Measurements from ENCODE around the gene FXYD4.
"Not testable (repeated sequence)": the region's sequence is repeated elsewhere in the genome, so short reads cannot be mapped to it uniquely, and the experiment has no call there.

DNA sequence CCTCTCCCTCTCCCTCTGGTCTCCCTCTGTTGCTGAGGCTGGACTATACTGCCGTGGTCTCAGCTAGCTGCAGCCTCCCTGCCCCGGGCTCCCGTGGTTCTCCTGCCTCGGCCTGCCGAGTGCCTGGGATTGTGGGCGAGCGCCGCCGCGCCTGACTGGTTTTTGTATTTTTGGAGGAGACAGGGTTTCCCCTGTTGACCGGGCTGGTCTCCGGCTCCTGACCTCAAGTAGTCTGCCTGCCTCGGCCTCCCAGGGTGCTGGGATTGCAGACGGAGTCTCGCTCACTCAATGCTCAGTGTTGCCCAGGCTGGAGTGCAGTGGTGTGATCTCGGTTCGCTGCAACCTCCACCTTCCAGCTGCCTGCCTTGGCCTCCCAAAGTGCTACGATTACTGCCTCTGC, 42.6 kb upstream of the FXYD4 start:
- TF ChIP-seq EZH2 (IDR thresholded peaks at IDR 0.05; ENCODE audit: low read length, unreplicated experiment); EZH2phosphoT487 (IDR thresholded peaks at IDR 0.05; ENCODE audit: borderline replicate concordance, low read length): not testable (repeated sequence)
- TF ChIP-seq, protein P1, sequence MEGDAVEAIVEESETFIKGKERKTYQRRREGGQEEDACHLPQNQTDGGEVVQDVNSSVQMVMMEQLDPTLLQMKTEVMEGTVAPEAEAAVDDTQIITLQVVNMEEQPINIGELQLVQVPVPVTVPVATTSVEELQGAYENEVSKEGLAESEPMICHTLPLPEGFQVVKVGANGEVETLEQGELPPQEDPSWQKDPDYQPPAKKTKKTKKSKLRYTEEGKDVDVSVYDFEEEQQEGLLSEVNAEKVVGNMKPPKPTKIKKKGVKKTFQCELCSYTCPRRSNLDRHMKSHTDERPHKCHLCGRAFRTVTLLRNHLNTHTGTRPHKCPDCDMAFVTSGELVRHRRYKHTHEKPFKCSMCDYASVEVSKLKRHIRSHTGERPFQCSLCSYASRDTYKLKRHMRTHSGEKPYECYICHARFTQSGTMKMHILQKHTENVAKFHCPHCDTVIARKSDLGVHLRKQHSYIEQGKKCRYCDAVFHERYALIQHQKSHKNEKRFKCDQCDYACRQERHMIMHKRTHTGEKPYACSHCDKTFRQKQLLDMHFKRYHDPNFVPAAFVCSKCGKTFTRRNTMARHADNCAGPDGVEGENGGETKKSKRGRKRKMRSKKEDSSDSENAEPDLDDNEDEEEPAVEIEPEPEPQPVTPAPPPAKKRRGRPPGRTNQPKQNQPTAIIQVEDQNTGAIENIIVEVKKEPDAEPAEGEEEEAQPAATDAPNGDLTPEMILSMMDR (conservative IDR thresholded peaks at IDR 0.05; ENCODE audit: low read depth, low read length), result not testable (repeated sequence)
